Measurements from ENCODE around the gene IGLON5. TPM values are rescaled to one million over a fixed set of nuclear protein-coding genes. Genes with fewer than 3 reads are reported as not detected.

IGLON5 gene
- total RNA-seq, 6 donors from 2014 or later, result 0.09 to 0.10 TPM; not detected in 4

- no peaks in the 10 kb centered on the region for H3K4me1 ChIP-seq
- H3K36me3 ChIP-seq, result no peaks in the 10 kb centered on the region
- TF ChIP-seq CTCF (IDR thresholded peaks at IDR 0.05) (no peak), POLR2A (IDR thresholded peaks at IDR 0.05) (no peak), POLR2AphosphoS5 (IDR thresholded peaks at IDR 0.05) (no peak), EP300 (IDR thresholded peaks at IDR 0.05) (no peak)
- H3K27ac ChIP-seq, result no peak overlapping the region
- ATAC-seq (ENCODE audit: low FRiP score in 2 of 2) (no peak), DNase-seq (no peak)
- no peak overlapping the region for H3K4me3 ChIP-seq
- no peaks in the 10 kb centered on the region for H3K9me3 ChIP-seq
- WGBS, 2 donors, result 77 to 79% methylated on average over 6 to 14 of the region's 14 CpGs
- H3K27me3 ChIP-seq, result no peaks in the 10 kb centered on the region
Measured at GRCh38 chr19:51319649-51320279, 8.3 kb downstream of the IGLON5 start.

GRCh38 chr19:51320280-51320657, 8.8 kb downstream of the IGLON5 start:
- ATAC-seq (ENCODE audit: low FRiP score in 2 of 2) (no peak), DNase-seq (peak in 1 of 2 donors; percentile 82)
- no peak for TF ChIP-seq CTCF (IDR thresholded peaks at IDR 0.05)
- no peak for TF ChIP-seq EP300 (IDR thresholded peaks at IDR 0.05)
- TF ChIP-seq POLR2AphosphoS5 (IDR thresholded peaks at IDR 0.05), result no peak
- TF ChIP-seq POLR2A (IDR thresholded peaks at IDR 0.05), result no peak
- Histone ChIP-seq H3K4me1 (no peaks in the 10 kb centered on the region), H3K27me3 (no peaks in the 10 kb centered on the region), H3K4me3 (no peak overlapping the region), H3K9me3 (no peaks in the 10 kb centered on the region), H3K27ac (no peak overlapping the region), H3K36me3 (no peaks in the 10 kb centered on the region)
- WGBS, 2 donors, result 27 to 50% methylated on average over 1 to 10 of the region's 14 CpGs

- peaks cover 0 to 10% (median 2%) of the 10 kb centered on the region in 4 donors for H3K27me3 ChIP-seq
- 76 to 79% methylated on average over 13 to 14 of the region's 14 CpGs for WGBS, 2 donors
- H3K27ac ChIP-seq, result no peak overlapping the region
- no peak for TF ChIP-seq POLR2AphosphoS5 (IDR thresholded peaks at IDR 0.05)
- TF ChIP-seq POLR2A (IDR thresholded peaks at IDR 0.05), result no peak
- no peak for TF ChIP-seq EP300 (IDR thresholded peaks at IDR 0.05)
- TF ChIP-seq CTCF (IDR thresholded peaks at IDR 0.05), result no peak
- H3K36me3 ChIP-seq, result no peaks in the 10 kb centered on the region
- H3K4me1 ChIP-seq, result peaks cover 0 to 2% (median 0%) of the 10 kb centered on the region in 4 donors
- H3K9me3 ChIP-seq, result no peaks in the 10 kb centered on the region
- H3K4me3 ChIP-seq, result no peak overlapping the region
- ATAC-seq (ENCODE audit: low FRiP score in 2 of 2), result no peak
- DNase-seq, result peak in 1 of 2 donors; percentile 59
Measured at GRCh38 chr19:51321799-51322198, 10.4 kb downstream of the IGLON5 start.

- peaks cover 7 to 16% (median 13%) of the 10 kb centered on the region in 4 donors for H3K4me1 ChIP-seq
- no peaks in the 10 kb centered on the region for H3K36me3 ChIP-seq
- H3K27ac ChIP-seq, result no peak overlapping the region
- H3K9me3 ChIP-seq, result no peaks in the 10 kb centered on the region
- ATAC-seq (ENCODE audit: low FRiP score in 2 of 2) (no peak), DNase-seq (peak in 1 of 2 donors; percentile 81)
- H3K27me3 ChIP-seq, result peaks cover 0 to 22% (median 11%) of the 10 kb centered on the region in 4 donors
- no peak for TF ChIP-seq POLR2A (IDR thresholded peaks at IDR 0.05)
- TF ChIP-seq CTCF (IDR thresholded peaks at IDR 0.05), result no peak
- TF ChIP-seq POLR2AphosphoS5 (IDR thresholded peaks at IDR 0.05), result no peak
- 80 to 81% methylated on average over 21 to 23 of the region's 29 CpGs for WGBS, 2 donors
- H3K4me3 ChIP-seq, result no peak overlapping the region
Measured at GRCh38 chr19:51323481-51324166, 12.2 kb downstream of the IGLON5 start.
